ENCODE data around the gene FAM107A. TPM values are rescaled to one million over a fixed set of nuclear protein-coding genes. Genes with fewer than 3 reads are reported as not detected.
A peak's percentile ranks its signal among the peaks of the same experiment; 100 is the strongest.

FAM107A gene
- total and polyA plus RNA-seq, 2 of the 13 experiments (the other 11 are each of a cell fraction or from before 2014, with no cell fraction given) = not detected

GRCh38 chr3:58536501-58537411 is 40.4 kb downstream of the FAM107A start, which contains the start of gene ACOX2 (continued):
- TF ChIP-seq DMTF1 (CRISPR knock-in tag; IDR thresholded peaks at IDR 0.05) = no peak
- no peak for TF ChIP-seq FOSL1 (CRISPR knock-in tag; IDR thresholded peaks at IDR 0.05; ENCODE audit: borderline replicate concordance)
- TF ChIP-seq ZNF510 (CRISPR knock-in tag; IDR thresholded peaks at IDR 0.05; ENCODE audit: low read depth) = no peak; the same call in 1 of the 2 replicates
- no peak for TF ChIP-seq ZSCAN22 (CRISPR knock-in tag; IDR thresholded peaks at IDR 0.05)
- TF ChIP-seq SNAPC4 (CRISPR knock-in tag; IDR thresholded peaks at IDR 0.05) = no peak
- TF ChIP-seq SP5 (CRISPR knock-in tag; IDR thresholded peaks at IDR 0.05; ENCODE audit: borderline replicate concordance, low read depth) = no peak
- no peak for TF ChIP-seq ZBTB39 (CRISPR knock-in tag; IDR thresholded peaks at IDR 0.05)
- no peak for TF ChIP-seq ZBTB33 (CRISPR knock-in tag; IDR thresholded peaks at IDR 0.05)
- peak; percentile 27; the same call in 1 of the 2 replicates for TF ChIP-seq KDM5B (CRISPR knock-in tag; IDR thresholded peaks at IDR 0.05; ENCODE audit: borderline replicate concordance)
- TF ChIP-seq ZNF350 (CRISPR knock-in tag; IDR thresholded peaks at IDR 0.05; ENCODE audit: borderline replicate concordance, low read depth) = peak; percentile 59; the same call in 1 of the 2 replicates
- TF ChIP-seq POLR2A (IDR thresholded peaks at IDR 0.05; ENCODE audit: insufficient read depth in 1 of 2, low read depth in 2 of 2, low read length in 2 of 2) = peak; percentile 62 to 71
- TF ChIP-seq ZNF574 (CRISPR knock-in tag; IDR thresholded peaks at IDR 0.05) = 0 out of 2 replicates have a peak, but pooled peaks have one; percentile 33

Measured in HepG2 (cell line).